GM23248 (cell line): ENCODE data around the gene EXOC7. TPM values are rescaled to one million over a fixed set of nuclear protein-coding genes. Genes with fewer than 3 reads are reported as not detected.

Experiments
- DNase-seq: peaks from one replicate; pipeline ENCODE4 v3.0.0-alpha.2; 2015
- H2AFZ ChIP-seq: fragments of 200-600 bp; sonication (generic); 2 replicates; pipeline ENCODE4 v1.6.1; 2016; ENCODE audit warnings: antibody characterized with exemption
- H3F3A ChIP-seq: fragments of 200-600 bp; sonication (generic); 2 replicates; pipeline ENCODE4 v1.6.1; 2016; ENCODE audit warnings: mild to moderate bottlenecking, antibody characterized with exemption, mixed run types; ENCODE audit not compliant: insufficient read depth
- H3K27ac ChIP-seq: fragments of 200-600 bp; sonication (generic); 2 replicates; pipeline ENCODE4 v1.5.1; 2016; ENCODE audit warnings: mild to moderate bottlenecking
- H3K27me3 ChIP-seq: fragments of 200-600 bp; sonication (generic); replicated peaks from 2 replicates; pipeline ENCODE4 v1.6.1; 2016; ENCODE audit warnings: mild to moderate bottlenecking; ENCODE audit not compliant: insufficient read depth
- H3K36me3 ChIP-seq: fragments of 200-600 bp; sonication (generic); 2 replicates; pipeline ENCODE4 v1.6.1; 2016; ENCODE audit warnings: low read depth, mild to moderate bottlenecking
- H3K4me1 ChIP-seq: fragments of 200-600 bp; sonication (generic); 2 replicates; pipeline ENCODE4 v1.6.1; 2016; ENCODE audit warnings: mild to moderate bottlenecking; ENCODE audit not compliant: insufficient read depth
- H3K4me2 ChIP-seq: fragments of 200-600 bp; sonication (generic); one replicate; pipeline ENCODE4 v1.6.1; 2016; ENCODE audit warnings: mild to moderate bottlenecking; ENCODE audit not compliant: unreplicated experiment
- H3K4me3 ChIP-seq: fragments of 200-600 bp; sonication (generic); 2 replicates; pipeline ENCODE4 v1.5.1; 2016; ENCODE audit warnings: mild to moderate bottlenecking
- H3K79me2 ChIP-seq: fragments of 200-600 bp; sonication (generic); 2 replicates; pipeline ENCODE4 v1.6.1; 2016; ENCODE audit warnings: mild to moderate bottlenecking; ENCODE audit not compliant: insufficient read depth
- H3K9ac ChIP-seq: fragments of 200-600 bp; sonication (generic); 2 replicates; pipeline ENCODE4 v1.6.1; 2016; ENCODE audit warnings: mild to moderate bottlenecking
- H3K9me2 ChIP-seq: fragments of 200-600 bp; sonication (generic); 2 replicates; pipeline ENCODE4 v1.6.1; 2016; ENCODE audit warnings: mixed run types, mild to moderate bottlenecking, moderate library complexity; ENCODE audit not compliant: insufficient read depth
- H3K9me3 ChIP-seq: fragments of 200-600 bp; sonication (generic); one replicate; pipeline ENCODE4 v1.6.1; 2017; ENCODE audit warnings: low read depth
- H4K20me1 ChIP-seq: fragments of 200-600 bp; sonication (generic); 2 replicates; pipeline ENCODE4 v1.6.0; 2016; ENCODE audit not compliant: insufficient read depth
- EZH2 ChIP-seq: fragments of 200-600 bp; sonication (generic); IDR thresholded peaks from 2 replicates; pipeline ENCODE4 v1.6.1; 2018; ENCODE audit warnings: antibody characterized with exemption, mild to moderate bottlenecking; ENCODE audit not compliant: insufficient read depth, poor library complexity, severe bottlenecking
- EZH2phosphoT487 ChIP-seq: fragments of 200-600 bp; sonication (generic); IDR thresholded peaks from 2 replicates; pipeline ENCODE4 v1.6.1; 2018; ENCODE audit warnings: antibody characterized with exemption, moderate library complexity, mild to moderate bottlenecking, low read depth; ENCODE audit not compliant: insufficient read depth
- WGBS, 2 experiments: methylation state at CpG; one replicate each; pipeline ENCODE4 v1.1.6; 2015 to 2017; ENCODE audit warnings: low lambda C conversion rate in 2 of 2, low coverage in 1 of 2; ENCODE audit errors: missing lambda C conversion rate in 2 of 2; 5-methylcytosine and 5-hydroxymethylcytosine counted together
- in situ Hi-C: fragments of 300-500 bp; cut with MboI; formaldehyde crosslinking; loops from 2 replicates; pipeline ENCODE4 v1.15.0; 2020
- polyA plus RNA-seq: library from polyadenylated mRNA; unstranded; fragments of >200 nt; fragmentation: Nextera tagmentation; extraction: Ambion mirVana; gene quantifications from 2 replicates; pipeline ENCODE4 v1.2.1, GENCODE V29; 2016
- total RNA-seq: library from RNA; depleted of rRNA; stranded (reverse); fragments of >200 nt; shearing (Covaris generic); gene quantifications from 2 replicates; pipeline ENCODE4 v1.2.3, GENCODE V29; 2014

The EXOC7 gene
- total and polyA plus RNA-seq, 2 experiments from 2014 or later: 88.0 to 101 TPM

GRCh38 chr17:76077584-76078110 lies 25.9 kb downstream of the EXOC7 start:
- no peaks in the 10 kb centered on the region for H3K4me1 ChIP-seq
- H3K27ac ChIP-seq: no peak overlapping the region
- H3K9me2 ChIP-seq: no peaks in the 10 kb centered on the region
- no peaks in the 10 kb centered on the region for H3K36me3 ChIP-seq
- H3K79me2 ChIP-seq: 0 out of 2 replicates have a peak, but pooled peaks cover 4% of the 10 kb centered on the region
- no peaks in the 10 kb centered on the region for H4K20me1 ChIP-seq
- no peak for DNase-seq
- H3K9ac ChIP-seq: no peak overlapping the region
- 4% methylated on average over 12 of the region's 12 CpGs for WGBS, 2 experiments
- H2AFZ ChIP-seq: no peak overlapping the region
- peaks cover 59% of the 10 kb centered on the region for H3K27me3 ChIP-seq
- in situ Hi-C loops: no loop called here
- 0 out of 2 replicates have a peak, but pooled peaks have one; percentile 18 for TF ChIP-seq EZH2phosphoT487
- peak; percentile 71 for TF ChIP-seq EZH2
- no peaks in the 10 kb centered on the region for H3K9me3 ChIP-seq
- H3F3A ChIP-seq: no peaks in the 10 kb centered on the region
- H3K4me3 ChIP-seq: no peak overlapping the region
- H3K4me2 ChIP-seq: no peak overlapping the region

GRCh38 chr17:76076765-76077583 lies 26.6 kb downstream of the EXOC7 start:
- peaks cover 9% of the 10 kb centered on the region for H3K79me2 ChIP-seq
- TF ChIP-seq EZH2phosphoT487: 0 out of 2 replicates have a peak, but pooled peaks have one; percentile 52
- TF ChIP-seq EZH2: no peak
- in situ Hi-C loops: no loop called here
- H2AFZ ChIP-seq: no peak overlapping the region
- no peaks in the 10 kb centered on the region for H3F3A ChIP-seq
- no peaks in the 10 kb centered on the region for H4K20me1 ChIP-seq
- no peak overlapping the region for H3K4me2 ChIP-seq
- H3K9me3 ChIP-seq: no peaks in the 10 kb centered on the region
- H3K9ac ChIP-seq: no peak overlapping the region
- no peaks in the 10 kb centered on the region for H3K36me3 ChIP-seq
- no peaks in the 10 kb centered on the region for H3K9me2 ChIP-seq
- H3K4me1 ChIP-seq: no peaks in the 10 kb centered on the region
- DNase-seq: peak; percentile 28
- H3K4me3 ChIP-seq: no peak overlapping the region
- no peak overlapping the region for H3K27ac ChIP-seq
- peaks cover 59% of the 10 kb centered on the region for H3K27me3 ChIP-seq
- WGBS, 2 experiments: 4 to 5% methylated on average over 78 to 79 of the region's 82 CpGs

GRCh38 chr17:76076146-76076764 lies 27.3 kb downstream of the EXOC7 start:
- in situ Hi-C loops: no loop called here
- no peak overlapping the region for H2AFZ ChIP-seq
- H3K79me2 ChIP-seq: peaks cover 16% of the 10 kb centered on the region
- 7 to 8% methylated on average over 32 to 40 of the region's 41 CpGs for WGBS, 2 experiments
- peaks cover 1% of the 10 kb centered on the region for H3K4me1 ChIP-seq
- H4K20me1 ChIP-seq: no peaks in the 10 kb centered on the region
- TF ChIP-seq EZH2phosphoT487 (no peak), EZH2 (peak; percentile 85)
- H3K4me3 ChIP-seq: no peak overlapping the region
- H3K36me3 ChIP-seq: no peaks in the 10 kb centered on the region
- no peak overlapping the region for H3K9ac ChIP-seq
- no peak overlapping the region for H3K4me2 ChIP-seq
- H3K27ac ChIP-seq: no peak overlapping the region
- peaks cover 59% of the 10 kb centered on the region for H3K27me3 ChIP-seq
- H3F3A ChIP-seq: no peaks in the 10 kb centered on the region
- no peak for DNase-seq
- no peaks in the 10 kb centered on the region for H3K9me3 ChIP-seq
- H3K9me2 ChIP-seq: no peaks in the 10 kb centered on the region

GRCh38 chr17:76075364-76076145 lies 28.0 kb downstream of the EXOC7 start:
- no peak overlapping the region for H3K4me3 ChIP-seq
- no peak overlapping the region for H2AFZ ChIP-seq
- H3K27ac ChIP-seq: no peak overlapping the region
- peaks cover 59% of the 10 kb centered on the region for H3K27me3 ChIP-seq
- H3K36me3 ChIP-seq: no peaks in the 10 kb centered on the region
- no peaks in the 10 kb centered on the region for H3K9me2 ChIP-seq
- no peaks in the 10 kb centered on the region; the same call in 1 of the 2 replicates for H4K20me1 ChIP-seq
- H3K79me2 ChIP-seq: peaks cover 23% of the 10 kb centered on the region
- H3K9ac ChIP-seq: no peak overlapping the region
- DNase-seq: peak; percentile 42
- peaks cover 8% of the 10 kb centered on the region for H3K4me1 ChIP-seq
- in situ Hi-C loops: no loop called here
- no peaks in the 10 kb centered on the region for H3F3A ChIP-seq
- 4 to 5% methylated on average over 48 of the region's 48 CpGs for WGBS, 2 experiments
- H3K4me2 ChIP-seq: no peak overlapping the region
- no peaks in the 10 kb centered on the region for H3K9me3 ChIP-seq
- TF ChIP-seq EZH2phosphoT487: no peak
- peak; percentile 84 for TF ChIP-seq EZH2
